Spleen (tissue), 11 donors: ENCODE results near the gene PIPOX. TPM values are rescaled to one million over a fixed set of nuclear protein-coding genes. Genes with fewer than 3 reads are reported as not detected.

Source experiments
- DNase-seq: peaks from one replicate; pipeline ENCODE4 v3.0.0-alpha.2; 2020
- H3K27ac ChIP-seq, 8 donors: fragments of 200-600 bp; sonication (generic) in 7 of 8; 1 replicate in 4 of 8; 2 replicates in 4 of 8; pipeline versions ENCODE4 v1.5.0 to v1.8.0; 2016 to 2021; ENCODE audit warnings: inconsistent platforms in 4 of 8, mild to moderate bottlenecking in 4 of 8, moderate library complexity in 1 of 8
- H3K27me3 ChIP-seq, 7 donors: fragments of 200-600 bp; sonication (generic) in 6 of 7; replicated peaks in 1 of 7; 1 replicate in 4 of 7; 2 replicates in 3 of 7; pipeline versions ENCODE4 v1.5.0 to v1.8.0; 2016 to 2021; ENCODE audit warnings: inconsistent platforms in 3 of 7, mild to moderate bottlenecking in 1 of 7
- H3K36me3 ChIP-seq, 6 donors: fragments of 200-600 bp; sonication (generic) in 5 of 6; 1 replicate in 4 of 6; 2 replicates in 2 of 6; pipeline versions ENCODE4 v1.5.0 to v1.8.0; 2016 to 2021; ENCODE audit warnings: inconsistent platforms in 2 of 6
- H3K4me1 ChIP-seq, 6 donors: fragments of 200-600 bp; sonication (generic) in 5 of 6; 1 replicate in 3 of 6; 2 replicates in 3 of 6; pipeline versions ENCODE4 v1.5.0 to v1.8.0; 2016 to 2021; ENCODE audit warnings: inconsistent platforms in 3 of 6
- H3K4me3 ChIP-seq, 8 donors: fragments of 200-600 bp; sonication (generic) in 7 of 8; 1 replicate in 4 of 8; 2 replicates in 4 of 8; pipeline versions ENCODE4 v1.5.0 to v1.8.0; 2016 to 2021; ENCODE audit warnings: inconsistent platforms in 4 of 8, mild to moderate bottlenecking in 4 of 8, moderate library complexity in 2 of 8
- H3K9me3 ChIP-seq, 8 donors: fragments of 200-600 bp; sonication (generic) in 7 of 8; 1 replicate in 4 of 8; 2 replicates in 4 of 8; pipeline versions ENCODE4 v1.5.0 to v1.8.0; 2016 to 2021; ENCODE audit warnings: inconsistent platforms in 4 of 8
- CTCF ChIP-seq, 11 experiments: fragments of 200-600 bp in 7 of 11; fragments of 450-650 bp in 4 of 11; sonication (generic) in 4 of 11; IDR thresholded peaks in 8 of 11; conservative IDR thresholded peaks in 3 of 11; 1 replicate in 7 of 11; 2 replicates in 4 of 11; pipeline versions ENCODE4 v1.4.0 to v1.8.0; 2016 to 2021; ENCODE audit warnings: antibody characterized with exemption in 11 of 11, inconsistent platforms in 4 of 11, mild to moderate bottlenecking in 1 of 11
- POLR2A ChIP-seq, 3 donors: fragments of 450-650 bp; IDR thresholded peaks; one replicate each; pipeline ENCODE4 v1.5.1; 2017; ENCODE audit warnings: antibody characterized with exemption in 3 of 3, mild to moderate bottlenecking in 1 of 3
- POLR2AphosphoS5 ChIP-seq, 3 donors: sonication (generic); formaldehyde crosslinking; IDR thresholded peaks; one replicate each; pipeline ENCODE4 v1.5.1; 2017; ENCODE audit warnings: antibody characterized with exemption in 3 of 3
- WGBS, 5 donors: extraction: QIAGEN DNeasy Blood & Tissue Kit in 3 of 5; methylation state at CpG; one replicate each; pipeline versions ENCODE4 v1.1.5 to v1.1.7; 2013 to 2018; 5-methylcytosine and 5-hydroxymethylcytosine counted together
- intact Hi-C: fragments of 100-400 bp; cut with DNase I; formaldehyde crosslinking; loops from one replicate; pipeline ENCODE4 v1.15.0; 2023; ENCODE audit warnings: low total_unique reads
- polyA plus RNA-seq, 3 donors: library from polyadenylated mRNA; stranded (reverse); fragments of 200-250 nt; gene quantifications; one replicate each; pipeline ENCODE4 v1.2.1, GENCODE V29; 2013
- total RNA-seq, 7 donors: library from RNA; depleted of rRNA in 3 of 7; stranded (reverse); fragments of >200 nt in 3 of 7; fragmentation: NEBNext Ultra II Directional in 4 of 7; extraction: Animal tissue kit (Norgen Biotek cat#: 25700) in 4 of 7; gene quantifications; one replicate each; pipeline versions ENCODE4 v1.1.0 to v1.2.1, GENCODE V29; 2016 to 2021
- donor health status: healthy with polysubstance abuse.
- donor health status: DM: no; HTN: no; CAD: no; lungs with moderate emphysema.
- donor health status: DM: no; HTN: no; CAD: no.
- donor health status: Bipolar disorder and iron deficiency.
- donor health status: healthy.
- donor health status: DM: no; HTN: no; CAD: no.
- donor health status: DM: yes; HTN: yes; CAD: no.

PIPOX gene
- total and polyA plus RNA-seq, 10 donors, result 0.64 to 8.3 (median 4.7) TPM

GRCh38 chr17:29090108-29090507 is 47.2 kb downstream of the PIPOX start:
- intact Hi-C loops, result no loop called here
- no peak for TF ChIP-seq POLR2A (IDR thresholded peaks at IDR 0.05)
- no peak for TF ChIP-seq CTCF (IDR thresholded peaks at IDR 0.05 in 8 of 11, conservative IDR thresholded peaks at IDR 0.05 in 3 of 11)
- no peak for TF ChIP-seq POLR2AphosphoS5 (IDR thresholded peaks at IDR 0.05)
- no peaks in the 10 kb centered on the region for H3K27me3 ChIP-seq
- 67 to 94% (median 79%) methylated on average over 4 of the region's 4 CpGs for WGBS, 5 donors
- no peak for DNase-seq
- H3K27ac ChIP-seq, result no peak overlapping the region
- H3K4me3 ChIP-seq, result no peak overlapping the region
- H3K4me1 ChIP-seq, result no peaks in the 10 kb centered on the region
- peaks cover 3 to 100% (median 96%) of the 10 kb centered on the region in 6 donors for H3K36me3 ChIP-seq
- H3K9me3 ChIP-seq, result no peaks in the 10 kb centered on the region

GRCh38 chr17:29090750-29091605 is 48.0 kb downstream of the PIPOX start:
- WGBS, 5 donors, result 74 to 93% (median 85%) methylated on average over 11 to 12 of the region's 12 CpGs
- Histone ChIP-seq H3K4me1 (no peaks in the 10 kb centered on the region), H3K36me3 (peaks cover under 1 to 100% (median 96%) of the 10 kb centered on the region in 6 donors), H3K4me3 (no peak overlapping the region), H3K27me3 (no peaks in the 10 kb centered on the region), H3K9me3 (no peaks in the 10 kb centered on the region), H3K27ac (no peak overlapping the region)
- DNase-seq, result no peak
- intact Hi-C loops, result no loop called here
- TF ChIP-seq CTCF (IDR thresholded peaks at IDR 0.05 in 8 of 11, conservative IDR thresholded peaks at IDR 0.05 in 3 of 11) (no peak), POLR2A (IDR thresholded peaks at IDR 0.05) (no peak), POLR2AphosphoS5 (IDR thresholded peaks at IDR 0.05) (peak in 1 of 3 donors; percentile 17)

- no peaks in the 10 kb centered on the region for H3K4me1 ChIP-seq
- H3K9me3 ChIP-seq, result no peaks in the 10 kb centered on the region
- no peaks in the 10 kb centered on the region for H3K27me3 ChIP-seq
- H3K4me3 ChIP-seq, result no peak overlapping the region
- no peak for DNase-seq
- WGBS, 5 donors, result 81 to 92% (median 88%) methylated on average over 11 to 13 of the region's 13 CpGs
- no peak overlapping the region for H3K27ac ChIP-seq
- intact Hi-C loops, result no loop called here
- TF ChIP-seq CTCF (IDR thresholded peaks at IDR 0.05 in 8 of 11, conservative IDR thresholded peaks at IDR 0.05 in 3 of 11) (no peak), POLR2A (IDR thresholded peaks at IDR 0.05) (no peak), POLR2AphosphoS5 (IDR thresholded peaks at IDR 0.05) (no peak)
- H3K36me3 ChIP-seq, result peaks cover 0 to 100% (median 96%) of the 10 kb centered on the region in 6 donors
Observed at GRCh38 chr17:29091606-29092289, 48.8 kb downstream of the PIPOX start.
